HepG2 (cell line): ENCODE data around the gene SCNM1.

Experiments
- CBX2 ChIP-seq, 2 experiments: fragments of 200-600 bp in 1 of 2; sonication (generic); formaldehyde crosslinking in 1 of 2; IDR thresholded peaks; 2 replicates each; pipeline versions ENCODE4 v1.7.0 to v1.8.1; 2018 to 2022; ENCODE audit warnings: low read depth in 2 of 2, low read length in 1 of 2, mild to moderate bottlenecking in 1 of 2, missing genetic modification reagents in 1 of 2
- ESRRA ChIP-seq: sonication (generic); formaldehyde crosslinking; IDR thresholded peaks from 2 replicates; pipeline ENCODE4 v1.5.1; 2020; ENCODE audit warnings: mild to moderate bottlenecking, low read depth, missing genetic modification reagents
- EZH2 ChIP-seq: conservative IDR thresholded peaks from 2 replicates; pipeline ENCODE4 v1.6.1; 2012; ENCODE audit warnings: mild to moderate bottlenecking, low read depth, low read length, moderate library complexity
- KAT2B ChIP-seq: fragments of 150-350 bp; IDR thresholded peaks from 2 replicates; pipeline ENCODE4 v1.6.1; 2014; ENCODE audit warnings: low read depth, low read length, borderline replicate concordance
- RNF2 ChIP-seq: fragments of 450-650 bp; conservative IDR thresholded peaks from 2 replicates; pipeline ENCODE4 v1.6.1; 2016; ENCODE audit warnings: low read depth
- SMAD1 ChIP-seq: sonication (generic); formaldehyde crosslinking; IDR thresholded peaks from 2 replicates; pipeline ENCODE4 v1.4.0; 2020; ENCODE audit warnings: missing genetic modification reagents, low read depth, mild to moderate bottlenecking, borderline replicate concordance
- STAG1 ChIP-seq: sonication (generic); formaldehyde crosslinking; IDR thresholded peaks from 2 replicates; pipeline ENCODE4 v1.4.0; 2020; ENCODE audit warnings: missing genetic modification reagents
- YY1 ChIP-seq: IDR thresholded peaks from 2 replicates; pipeline ENCODE4 v1.6.1; 2011; ENCODE audit warnings: low read length, low read depth, moderate library complexity, mild to moderate bottlenecking; ENCODE audit not compliant: insufficient read depth, insufficient replicate concordance
- ZBTB1 ChIP-seq: sonication (generic); formaldehyde crosslinking; IDR thresholded peaks from 2 replicates; pipeline ENCODE4 v1.4.0; 2020; ENCODE audit warnings: missing genetic modification reagents, borderline replicate concordance
- ZBTB7A ChIP-seq: sonication (generic); formaldehyde crosslinking; IDR thresholded peaks from 2 replicates; pipeline ENCODE4 v1.8.0; 2022; ENCODE audit warnings: mild to moderate bottlenecking, missing genetic modification reagents
- ZNF335 ChIP-seq: sonication (generic); formaldehyde crosslinking; IDR thresholded peaks from 2 replicates; pipeline ENCODE4 v1.4.0; 2020; ENCODE audit warnings: missing genetic modification reagents
- TF ChIP-seq, protein P1 (sequence below): sonication (generic); formaldehyde crosslinking; IDR thresholded peaks from 2 replicates; pipeline ENCODE4 v1.5.0; 2020; ENCODE audit warnings: mild to moderate bottlenecking, missing genetic modification reagents, moderate library complexity
- TF ChIP-seq, protein P2 (sequence below): IDR thresholded peaks from 2 replicates; pipeline ENCODE4 v1.6.1; 2016; ENCODE audit warnings: missing compliant biosample characterization, missing genetic modification reagents, borderline replicate concordance
- TF ChIP-seq, protein P3 (sequence below): IDR thresholded peaks from 2 replicates; pipeline ENCODE4 v1.6.1; 2016; ENCODE audit warnings: low read depth, missing genetic modification reagents, missing compliant biosample characterization

DNA sequence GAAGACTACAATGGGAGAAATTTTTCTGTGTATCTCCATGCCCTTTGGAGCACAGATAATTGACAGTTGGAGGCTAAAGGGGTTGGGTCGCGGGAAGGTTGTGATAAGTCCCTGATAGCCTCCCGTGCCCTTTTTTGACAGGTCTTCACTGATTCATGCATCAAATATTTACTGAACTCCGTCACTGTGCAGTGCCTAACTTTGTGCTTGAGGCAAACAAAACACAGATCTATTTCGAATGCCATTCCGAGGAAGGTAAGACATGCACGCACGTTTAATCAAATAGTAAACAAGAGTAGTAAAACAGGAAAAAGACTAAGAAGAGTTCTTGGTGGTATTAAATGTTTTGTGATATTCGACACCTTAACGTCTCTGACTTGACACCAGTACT lies 31.9 kb downstream of the SCNM1 start:
- TF ChIP-seq ZBTB7A (CRISPR knock-in tag), result no peak
- TF ChIP-seq STAG1 (CRISPR knock-in tag), result no peak
- TF ChIP-seq KAT2B, result no peak
- TF ChIP-seq CBX2 (IDR thresholded peaks at IDR 0.05; ENCODE audit: low read depth, low read length), result no peak
- TF ChIP-seq CBX2 (CRISPR knock-in tag; IDR thresholded peaks at IDR 0.05; ENCODE audit: low read depth), result no peak
- TF ChIP-seq, protein P1, sequence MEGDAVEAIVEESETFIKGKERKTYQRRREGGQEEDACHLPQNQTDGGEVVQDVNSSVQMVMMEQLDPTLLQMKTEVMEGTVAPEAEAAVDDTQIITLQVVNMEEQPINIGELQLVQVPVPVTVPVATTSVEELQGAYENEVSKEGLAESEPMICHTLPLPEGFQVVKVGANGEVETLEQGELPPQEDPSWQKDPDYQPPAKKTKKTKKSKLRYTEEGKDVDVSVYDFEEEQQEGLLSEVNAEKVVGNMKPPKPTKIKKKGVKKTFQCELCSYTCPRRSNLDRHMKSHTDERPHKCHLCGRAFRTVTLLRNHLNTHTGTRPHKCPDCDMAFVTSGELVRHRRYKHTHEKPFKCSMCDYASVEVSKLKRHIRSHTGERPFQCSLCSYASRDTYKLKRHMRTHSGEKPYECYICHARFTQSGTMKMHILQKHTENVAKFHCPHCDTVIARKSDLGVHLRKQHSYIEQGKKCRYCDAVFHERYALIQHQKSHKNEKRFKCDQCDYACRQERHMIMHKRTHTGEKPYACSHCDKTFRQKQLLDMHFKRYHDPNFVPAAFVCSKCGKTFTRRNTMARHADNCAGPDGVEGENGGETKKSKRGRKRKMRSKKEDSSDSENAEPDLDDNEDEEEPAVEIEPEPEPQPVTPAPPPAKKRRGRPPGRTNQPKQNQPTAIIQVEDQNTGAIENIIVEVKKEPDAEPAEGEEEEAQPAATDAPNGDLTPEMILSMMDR (CRISPR knock-in tag), result no peak
- no peak for TF ChIP-seq ESRRA (CRISPR knock-in tag)
- TF ChIP-seq, protein P2, sequence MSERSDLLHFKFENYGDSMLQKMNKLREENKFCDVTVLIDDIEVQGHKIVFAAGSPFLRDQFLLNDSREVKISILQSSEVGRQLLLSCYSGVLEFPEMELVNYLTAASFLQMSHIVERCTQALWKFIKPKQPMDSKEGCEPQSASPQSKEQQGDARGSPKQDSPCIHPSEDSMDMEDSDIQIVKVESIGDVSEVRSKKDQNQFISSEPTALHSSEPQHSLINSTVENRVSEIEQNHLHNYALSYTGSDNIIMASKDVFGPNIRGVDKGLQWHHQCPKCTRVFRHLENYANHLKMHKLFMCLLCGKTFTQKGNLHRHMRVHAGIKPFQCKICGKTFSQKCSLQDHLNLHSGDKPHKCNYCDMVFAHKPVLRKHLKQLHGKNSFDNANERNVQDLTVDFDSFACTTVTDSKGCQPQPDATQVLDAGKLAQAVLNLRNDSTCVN (CRISPR knock-in tag), result no peak
- no peak for TF ChIP-seq ZBTB1
- no peak for TF ChIP-seq ZNF335 (CRISPR knock-in tag)
- TF ChIP-seq YY1, result no peak
- TF ChIP-seq RNF2, result no peak
- no peak for TF ChIP-seq EZH2
- TF ChIP-seq, protein P3, sequence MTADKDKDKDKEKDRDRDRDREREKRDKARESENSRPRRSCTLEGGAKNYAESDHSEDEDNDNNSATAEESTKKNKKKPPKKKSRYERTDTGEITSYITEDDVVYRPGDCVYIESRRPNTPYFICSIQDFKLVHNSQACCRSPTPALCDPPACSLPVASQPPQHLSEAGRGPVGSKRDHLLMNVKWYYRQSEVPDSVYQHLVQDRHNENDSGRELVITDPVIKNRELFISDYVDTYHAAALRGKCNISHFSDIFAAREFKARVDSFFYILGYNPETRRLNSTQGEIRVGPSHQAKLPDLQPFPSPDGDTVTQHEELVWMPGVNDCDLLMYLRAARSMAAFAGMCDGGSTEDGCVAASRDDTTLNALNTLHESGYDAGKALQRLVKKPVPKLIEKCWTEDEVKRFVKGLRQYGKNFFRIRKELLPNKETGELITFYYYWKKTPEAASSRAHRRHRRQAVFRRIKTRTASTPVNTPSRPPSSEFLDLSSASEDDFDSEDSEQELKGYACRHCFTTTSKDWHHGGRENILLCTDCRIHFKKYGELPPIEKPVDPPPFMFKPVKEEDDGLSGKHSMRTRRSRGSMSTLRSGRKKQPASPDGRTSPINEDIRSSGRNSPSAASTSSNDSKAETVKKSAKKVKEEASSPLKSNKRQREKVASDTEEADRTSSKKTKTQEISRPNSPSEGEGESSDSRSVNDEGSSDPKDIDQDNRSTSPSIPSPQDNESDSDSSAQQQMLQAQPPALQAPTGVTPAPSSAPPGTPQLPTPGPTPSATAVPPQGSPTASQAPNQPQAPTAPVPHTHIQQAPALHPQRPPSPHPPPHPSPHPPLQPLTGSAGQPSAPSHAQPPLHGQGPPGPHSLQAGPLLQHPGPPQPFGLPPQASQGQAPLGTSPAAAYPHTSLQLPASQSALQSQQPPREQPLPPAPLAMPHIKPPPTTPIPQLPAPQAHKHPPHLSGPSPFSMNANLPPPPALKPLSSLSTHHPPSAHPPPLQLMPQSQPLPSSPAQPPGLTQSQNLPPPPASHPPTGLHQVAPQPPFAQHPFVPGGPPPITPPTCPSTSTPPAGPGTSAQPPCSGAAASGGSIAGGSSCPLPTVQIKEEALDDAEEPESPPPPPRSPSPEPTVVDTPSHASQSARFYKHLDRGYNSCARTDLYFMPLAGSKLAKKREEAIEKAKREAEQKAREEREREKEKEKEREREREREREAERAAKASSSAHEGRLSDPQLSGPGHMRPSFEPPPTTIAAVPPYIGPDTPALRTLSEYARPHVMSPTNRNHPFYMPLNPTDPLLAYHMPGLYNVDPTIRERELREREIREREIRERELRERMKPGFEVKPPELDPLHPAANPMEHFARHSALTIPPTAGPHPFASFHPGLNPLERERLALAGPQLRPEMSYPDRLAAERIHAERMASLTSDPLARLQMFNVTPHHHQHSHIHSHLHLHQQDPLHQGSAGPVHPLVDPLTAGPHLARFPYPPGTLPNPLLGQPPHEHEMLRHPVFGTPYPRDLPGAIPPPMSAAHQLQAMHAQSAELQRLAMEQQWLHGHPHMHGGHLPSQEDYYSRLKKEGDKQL, result no peak
- no peak for TF ChIP-seq SMAD1 (CRISPR knock-in tag)
